ENCODE measurements around the gene NLGN1. TPM values are rescaled to one million over a fixed set of nuclear protein-coding genes. Genes with fewer than 3 reads are reported as not detected.

Gene NLGN1
- total RNA-seq, 3 donors from 2014 or later (not counting 1 experiment from before 2014, with no cell fraction given), result not detected

- DNase-seq (no peak), ATAC-seq (no peak)
- 74% methylated on average over 3 of the region's 3 CpGs for WGBS (ENCODE audit: insufficient coverage)
- Histone ChIP-seq H3K4me3 (ENCODE audit: low read length) (no peak overlapping the region), H3K4me1 (ENCODE audit: control insufficient read depth, insufficient read depth, low read length) (no peaks in the 10 kb centered on the region), H3K27me3 (ENCODE audit: control insufficient read depth, insufficient read depth, low read length) (no peaks in the 10 kb centered on the region), H3K9me3 (ENCODE audit: control insufficient read depth, insufficient read depth, low read length) (no peaks in the 10 kb centered on the region), H3K27ac (ENCODE audit: low read length) (no peak overlapping the region), H3K36me3 (ENCODE audit: control insufficient read depth, insufficient read depth, low read length) (no peaks in the 10 kb centered on the region)
- Mint-ChIP-seq H3K27ac (no peak overlapping the region), H3K4me3 (no peak overlapping the region), H3K9me3 (peaks cover 8 to 10% of the 10 kb centered on the region in 2 donors), H3K4me1 (no peaks in the 10 kb centered on the region), H3K27me3 (ENCODE audit: low read depth in 2 of 2) (no peaks in the 10 kb centered on the region), H3K36me3 (no peaks in the 10 kb centered on the region)
- intact Hi-C loops (cut with micrococcal nuclease), result no loop called here
- TF ChIP-seq CTCF (IDR thresholded peaks at IDR 0.05), result no peak
Measured at GRCh38 chr3:173744479-173744878, 346.9 kb downstream of the NLGN1 start.

- no peak for ATAC-seq
- 79% methylated on average over 3 of the region's 4 CpGs for WGBS (ENCODE audit: insufficient coverage)
- Mint-ChIP-seq H3K36me3 (no peaks in the 10 kb centered on the region), H3K27me3 (ENCODE audit: low read depth in 2 of 2) (no peaks in the 10 kb centered on the region), H3K27ac (no peak overlapping the region), H3K4me1 (no peaks in the 10 kb centered on the region), H3K4me3 (no peak overlapping the region), H3K9me3 (peaks cover 8 to 10% of the 10 kb centered on the region in 2 donors)
- no peaks in the 10 kb centered on the region for H3K27me3 ChIP-seq (ENCODE audit: control insufficient read depth, insufficient read depth, low read length)
- no peak overlapping the region for H3K27ac ChIP-seq (ENCODE audit: low read length)
- intact Hi-C loops (cut with micrococcal nuclease), result no loop called here
- TF ChIP-seq CTCF (IDR thresholded peaks at IDR 0.05), result no peak
- H3K9me3 ChIP-seq (ENCODE audit: control insufficient read depth, insufficient read depth, low read length), result no peaks in the 10 kb centered on the region
- no peaks in the 10 kb centered on the region for H3K4me1 ChIP-seq (ENCODE audit: control insufficient read depth, insufficient read depth, low read length)
- no peaks in the 10 kb centered on the region for H3K36me3 ChIP-seq (ENCODE audit: control insufficient read depth, insufficient read depth, low read length)
- no peak for DNase-seq
- H3K4me3 ChIP-seq (ENCODE audit: low read length), result no peak overlapping the region
Measured at GRCh38 chr3:173744895-173745294, 347.4 kb downstream of the NLGN1 start.

GRCh38 chr3:173745952-173746682, 348.6 kb downstream of the NLGN1 start:
- no peaks in the 10 kb centered on the region for H3K4me1 Mint-ChIP-seq
- H3K27me3 Mint-ChIP-seq (ENCODE audit: low read depth in 2 of 2), result no peaks in the 10 kb centered on the region
- intact Hi-C loops (cut with micrococcal nuclease), result no loop called here
- no peak overlapping the region for H3K27ac Mint-ChIP-seq
- H3K36me3 ChIP-seq (ENCODE audit: control insufficient read depth, insufficient read depth, low read length), result no peaks in the 10 kb centered on the region
- no peak overlapping the region for H3K27ac ChIP-seq (ENCODE audit: low read length)
- ATAC-seq (no peak), DNase-seq (no peak)
- no peaks in the 10 kb centered on the region for H3K4me1 ChIP-seq (ENCODE audit: control insufficient read depth, insufficient read depth, low read length)
- no peak for TF ChIP-seq CTCF (IDR thresholded peaks at IDR 0.05)
- no peaks in the 10 kb centered on the region for H3K36me3 Mint-ChIP-seq
- H3K9me3 Mint-ChIP-seq, result peaks cover 5 to 8% of the 10 kb centered on the region in 2 donors
- 80% methylated on average over 4 of the region's 4 CpGs for WGBS (ENCODE audit: insufficient coverage)
- no peak overlapping the region for H3K4me3 Mint-ChIP-seq
- H3K9me3 ChIP-seq (ENCODE audit: control insufficient read depth, insufficient read depth, low read length), result no peaks in the 10 kb centered on the region
- H3K27me3 ChIP-seq (ENCODE audit: control insufficient read depth, insufficient read depth, low read length), result no peaks in the 10 kb centered on the region
- H3K4me3 ChIP-seq (ENCODE audit: low read length), result no peak overlapping the region

GRCh38 chr3:173747427-173747826, 349.9 kb downstream of the NLGN1 start:
- WGBS (ENCODE audit: insufficient coverage), result 94% methylated on average over 2 of the region's 3 CpGs
- no peak for TF ChIP-seq CTCF (IDR thresholded peaks at IDR 0.05)
- Mint-ChIP-seq H3K36me3 (no peaks in the 10 kb centered on the region), H3K9me3 (peaks cover 2 to 8% of the 10 kb centered on the region in 2 donors), H3K27ac (no peak overlapping the region), H3K27me3 (ENCODE audit: low read depth in 2 of 2) (no peaks in the 10 kb centered on the region), H3K4me3 (no peak overlapping the region), H3K4me1 (no peaks in the 10 kb centered on the region)
- Histone ChIP-seq H3K27ac (ENCODE audit: low read length) (no peak overlapping the region), H3K27me3 (ENCODE audit: control insufficient read depth, insufficient read depth, low read length) (no peaks in the 10 kb centered on the region), H3K4me3 (ENCODE audit: low read length) (no peak overlapping the region), H3K9me3 (ENCODE audit: control insufficient read depth, insufficient read depth, low read length) (no peaks in the 10 kb centered on the region), H3K4me1 (ENCODE audit: control insufficient read depth, insufficient read depth, low read length) (no peaks in the 10 kb centered on the region), H3K36me3 (ENCODE audit: control insufficient read depth, insufficient read depth, low read length) (no peaks in the 10 kb centered on the region)
- ATAC-seq, result no peak
- intact Hi-C loops (cut with micrococcal nuclease), result no loop called here
- no peak for DNase-seq
